Uterus (tissue), 4 donors: ENCODE measurements around the gene PPP2R2C. TPM values are rescaled to one million over a fixed set of nuclear protein-coding genes. Genes with fewer than 3 reads are reported as not detected.

Source experiments
- DNase-seq, 2 donors: peaks; one replicate each; pipeline ENCODE4 v3.0.0-alpha.2; 2019 to 2020
- H3K27ac ChIP-seq, 2 donors: fragments of 200-600 bp; sonication (generic); 1 replicate in 1 of 2; 2 replicates in 1 of 2; pipeline ENCODE4 v1.5.1; 2016 to 2018
- H3K27me3 ChIP-seq, 2 donors: fragments of 200-600 bp; sonication (generic); one replicate each; pipeline ENCODE4 v1.5.1; 2018 to 2019; ENCODE audit warnings: control low read depth in 1 of 2
- H3K36me3 ChIP-seq, 2 donors: fragments of 200-600 bp; sonication (generic); one replicate each; pipeline ENCODE4 v1.5.1; 2019; ENCODE audit warnings: control low read depth in 1 of 2
- H3K4me1 ChIP-seq, 2 donors: fragments of 200-600 bp; sonication (generic); one replicate each; pipeline ENCODE4 v1.5.1; 2018 to 2019; ENCODE audit warnings: control low read depth in 1 of 2
- H3K4me3 ChIP-seq, 2 donors: fragments of 200-600 bp; sonication (generic); 1 replicate in 1 of 2; 2 replicates in 1 of 2; pipeline ENCODE4 v1.5.1; 2018 to 2019; ENCODE audit warnings: mild to moderate bottlenecking in 1 of 2
- H3K9me3 ChIP-seq, 2 donors: fragments of 200-600 bp; sonication (generic); one replicate each; pipeline ENCODE4 v1.5.1; 2019; ENCODE audit warnings: control low read depth in 1 of 2
- CTCF ChIP-seq, 4 experiments: fragments of 200-600 bp in 2 of 4; fragments of 450-650 bp in 2 of 4; sonication (generic) in 2 of 4; IDR thresholded peaks; one replicate each; pipeline ENCODE4 v1.5.1; 2016 to 2019; ENCODE audit warnings: antibody characterized with exemption in 4 of 4, mild to moderate bottlenecking in 2 of 4, moderate library complexity in 1 of 4
- POLR2A ChIP-seq, 2 donors: fragments of 450-650 bp; IDR thresholded peaks; one replicate each; pipeline ENCODE4 v1.6.1; 2016; ENCODE audit warnings: antibody characterized with exemption in 2 of 2, mild to moderate bottlenecking in 1 of 2, moderate library complexity in 1 of 2
- intact Hi-C: fragments of 100-400 bp; cut with DNase I; formaldehyde crosslinking; loops from one replicate; pipeline ENCODE4 v1.15.1; 2023; ENCODE audit warnings: low total_unique reads
- total RNA-seq, 4 donors: library from RNA; depleted of rRNA in 3 of 4; stranded (reverse); fragments of >200 nt in 3 of 4; gene quantifications; one replicate each; pipeline versions ENCODE4 v1.1.0 to v1.2.4, GENCODE V29; 2014 to 2023
- donor health status: DM: yes; HTN: yes; CAD: no.

Gene PPP2R2C
- total RNA-seq, 4 donors from 2014 or later: 2.9 to 49.1 (median 27.3) TPM

GRCh38 chr4:6463311-6464289 is 8.8 kb downstream of the PPP2R2C start:
- H3K4me1 ChIP-seq: no peaks in the 10 kb centered on the region
- H3K27me3 ChIP-seq: no peaks in the 10 kb centered on the region
- H3K4me3 ChIP-seq: no peak overlapping the region
- H3K36me3 ChIP-seq: no peaks in the 10 kb centered on the region
- no peak overlapping the region for H3K27ac ChIP-seq
- intact Hi-C loops: no loop called here
- no peak for DNase-seq
- H3K9me3 ChIP-seq: no peaks in the 10 kb centered on the region
- no peak for TF ChIP-seq CTCF (IDR thresholded peaks at IDR 0.05)
- TF ChIP-seq POLR2A (IDR thresholded peaks at IDR 0.05): no peak

- Histone ChIP-seq H3K4me1 (no peaks in the 10 kb centered on the region), H3K9me3 (no peaks in the 10 kb centered on the region), H3K36me3 (no peaks in the 10 kb centered on the region), H3K4me3 (no peak overlapping the region), H3K27me3 (no peaks in the 10 kb centered on the region), H3K27ac (no peak overlapping the region)
- DNase-seq: no peak
- TF ChIP-seq POLR2A (IDR thresholded peaks at IDR 0.05): no peak
- TF ChIP-seq CTCF (IDR thresholded peaks at IDR 0.05): no peak
- intact Hi-C loops: no loop called here
Measured at GRCh38 chr4:6461301-6462165, 10.9 kb downstream of the PPP2R2C start.

- no peak for DNase-seq
- Histone ChIP-seq H3K4me3 (no peak overlapping the region), H3K4me1 (no peaks in the 10 kb centered on the region), H3K9me3 (no peaks in the 10 kb centered on the region), H3K36me3 (no peaks in the 10 kb centered on the region), H3K27ac (no peak overlapping the region), H3K27me3 (no peaks in the 10 kb centered on the region)
- intact Hi-C loops: no loop called here
- TF ChIP-seq CTCF (IDR thresholded peaks at IDR 0.05) (no peak), POLR2A (IDR thresholded peaks at IDR 0.05) (no peak)
Measured at GRCh38 chr4:6460876-6461275, 11.5 kb downstream of the PPP2R2C start.

GRCh38 chr4:6458528-6458927 is 13.9 kb downstream of the PPP2R2C start:
- no peak overlapping the region for H3K27ac ChIP-seq
- H3K9me3 ChIP-seq: no peaks in the 10 kb centered on the region
- TF ChIP-seq CTCF (IDR thresholded peaks at IDR 0.05) (no peak), POLR2A (IDR thresholded peaks at IDR 0.05) (no peak)
- no peak for DNase-seq
- H3K4me1 ChIP-seq: no peaks in the 10 kb centered on the region
- intact Hi-C loops: no loop called here
- no peaks in the 10 kb centered on the region for H3K27me3 ChIP-seq
- H3K4me3 ChIP-seq: no peak overlapping the region
- H3K36me3 ChIP-seq: no peaks in the 10 kb centered on the region
